Upper lobe of right lung (tissue), 1 donor: ENCODE measurements around the gene RP9. TPM values are rescaled to one million over a fixed set of nuclear protein-coding genes. Genes with fewer than 3 reads are reported as not detected.
"Not testable (repeated sequence)": the region's sequence is repeated elsewhere in the genome, so short reads cannot be mapped to it uniquely, and the experiment has no call there.

Experiments
- ATAC-seq: fragments of 200-7000 bp; cut with Tn5 transposase; one replicate; pipeline ENCODE4 v1.9.1; 2020; ENCODE audit warnings: mild to moderate bottlenecking, moderate library complexity
- DNase-seq: peaks from one replicate; pipeline ENCODE4 v3.0.0-alpha.2; 2020
- H3K27ac ChIP-seq: fragments of 200-600 bp; one replicate; pipeline ENCODE4 v1.8.0; 2022
- H3K27me3 ChIP-seq: fragments of 200-600 bp; one replicate; pipeline ENCODE4 v1.8.0; 2022; ENCODE audit warnings: mild to moderate bottlenecking
- H3K36me3 ChIP-seq: fragments of 200-600 bp; one replicate; pipeline ENCODE4 v1.8.0; 2022
- H3K4me1 ChIP-seq: fragments of 200-600 bp; one replicate; pipeline ENCODE4 v1.8.0; 2022
- H3K4me3 ChIP-seq: fragments of 200-600 bp; one replicate; pipeline ENCODE4 v1.8.0; 2022; ENCODE audit warnings: mild to moderate bottlenecking
- H3K9me3 ChIP-seq: fragments of 200-600 bp; one replicate; pipeline ENCODE4 v1.8.0; 2022
- intact Hi-C: fragments of 100-400 bp; cut with DNase I; formaldehyde crosslinking; loops from one replicate; pipeline ENCODE4 v1.11.0; 2022
- total RNA-seq: library from RNA; stranded (reverse); fragmentation: NEBNext Ultra II Directional; extraction: Animal tissue kit (Norgen Biotek cat#: 25700); gene quantifications from one replicate; pipeline ENCODE4 v1.2.1, GENCODE V29; 2021
- TF ChIP-seq, protein P1 (sequence below): fragments of 200-600 bp; IDR thresholded peaks from one replicate; pipeline ENCODE4 v1.8.0; 2022; ENCODE audit warnings: antibody characterized with exemption
- donor health status: DM: no; HTN: yes; CAD: no; lungs with severe emphysema.

RP9 gene
- total RNA-seq, 1 donor from 2014 or later = 11.9 TPM

DNA sequence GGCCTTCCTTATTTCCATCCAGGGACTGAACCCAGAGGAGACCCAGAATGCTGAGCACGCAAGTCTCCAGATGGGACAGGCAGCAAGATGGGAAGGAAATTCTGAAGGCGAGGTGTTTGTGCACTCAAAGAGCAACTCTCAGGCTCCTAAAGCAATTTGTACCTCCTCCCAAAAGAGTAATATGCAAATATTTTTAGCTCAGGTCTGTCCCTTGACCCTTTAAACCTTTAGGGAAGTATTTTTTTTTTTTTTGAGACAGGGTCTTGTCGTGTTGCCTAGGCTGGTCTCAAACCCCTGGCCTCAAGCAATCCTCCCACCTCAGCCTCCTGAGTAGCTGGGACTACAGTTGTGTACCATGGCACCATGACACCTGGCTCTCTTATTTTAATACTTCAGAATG lies 8.4 kb downstream of the RP9 start:
- no peak overlapping the region for H3K4me3 ChIP-seq
- ATAC-seq (no peak), DNase-seq (no peak)
- peaks cover 66% of the 10 kb centered on the region for H3K36me3 ChIP-seq
- no peaks in the 10 kb centered on the region for H3K27me3 ChIP-seq
- peaks cover under 1% of the 10 kb centered on the region for H3K4me1 ChIP-seq
- H3K9me3 ChIP-seq = no peaks in the 10 kb centered on the region
- intact Hi-C loops = no loop called here
- no peak overlapping the region for H3K27ac ChIP-seq
- TF ChIP-seq, protein P1, sequence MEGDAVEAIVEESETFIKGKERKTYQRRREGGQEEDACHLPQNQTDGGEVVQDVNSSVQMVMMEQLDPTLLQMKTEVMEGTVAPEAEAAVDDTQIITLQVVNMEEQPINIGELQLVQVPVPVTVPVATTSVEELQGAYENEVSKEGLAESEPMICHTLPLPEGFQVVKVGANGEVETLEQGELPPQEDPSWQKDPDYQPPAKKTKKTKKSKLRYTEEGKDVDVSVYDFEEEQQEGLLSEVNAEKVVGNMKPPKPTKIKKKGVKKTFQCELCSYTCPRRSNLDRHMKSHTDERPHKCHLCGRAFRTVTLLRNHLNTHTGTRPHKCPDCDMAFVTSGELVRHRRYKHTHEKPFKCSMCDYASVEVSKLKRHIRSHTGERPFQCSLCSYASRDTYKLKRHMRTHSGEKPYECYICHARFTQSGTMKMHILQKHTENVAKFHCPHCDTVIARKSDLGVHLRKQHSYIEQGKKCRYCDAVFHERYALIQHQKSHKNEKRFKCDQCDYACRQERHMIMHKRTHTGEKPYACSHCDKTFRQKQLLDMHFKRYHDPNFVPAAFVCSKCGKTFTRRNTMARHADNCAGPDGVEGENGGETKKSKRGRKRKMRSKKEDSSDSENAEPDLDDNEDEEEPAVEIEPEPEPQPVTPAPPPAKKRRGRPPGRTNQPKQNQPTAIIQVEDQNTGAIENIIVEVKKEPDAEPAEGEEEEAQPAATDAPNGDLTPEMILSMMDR = no peak

DNA sequence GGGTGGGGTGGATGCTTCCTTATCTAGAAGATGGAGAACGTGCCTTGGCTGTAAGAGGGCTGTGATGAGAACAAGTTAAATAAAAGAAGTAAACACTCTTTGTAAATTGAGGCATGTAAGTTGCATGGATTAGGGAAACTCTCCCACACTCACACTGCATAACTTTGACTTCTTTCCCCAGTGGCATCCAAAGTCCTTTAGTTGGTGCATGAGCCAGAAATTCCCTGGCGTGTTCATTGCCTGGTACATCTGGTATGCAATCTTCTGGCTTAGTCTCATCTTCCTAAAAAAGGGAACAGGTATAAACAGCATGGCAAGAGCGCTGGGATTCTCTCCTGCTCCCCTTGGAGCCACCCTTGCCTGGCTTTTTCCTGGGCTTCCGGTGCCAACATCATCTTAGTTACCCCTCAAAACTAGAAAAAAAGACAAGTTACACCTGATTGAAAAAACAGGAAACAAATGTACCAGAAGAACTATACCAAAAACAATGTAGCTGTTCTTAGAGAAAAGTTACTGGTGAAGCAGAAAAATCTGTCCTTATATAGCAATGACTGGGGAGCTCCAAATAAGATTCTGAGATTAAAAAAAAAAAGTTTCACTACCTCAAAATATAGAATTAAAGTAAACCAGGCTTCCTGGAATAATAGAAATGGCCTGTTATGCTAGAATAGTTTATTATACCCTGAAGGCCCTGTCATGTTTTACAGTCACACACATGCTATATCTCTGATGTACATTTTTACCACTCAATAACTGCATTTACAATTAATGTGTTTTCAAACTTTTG lies 9.9 kb downstream of the RP9 start:
- Histone ChIP-seq H3K27ac (no peak overlapping the region), H3K4me3 (no peak overlapping the region), H3K36me3 (peaks cover 78% of the 10 kb centered on the region), H3K9me3 (no peaks in the 10 kb centered on the region), H3K4me1 (no peaks in the 10 kb centered on the region), H3K27me3 (no peaks in the 10 kb centered on the region)
- DNase-seq (no peak), ATAC-seq (peak; percentile 69)
- intact Hi-C loops = no loop called here
- TF ChIP-seq, protein P1 = no peak

DNA sequence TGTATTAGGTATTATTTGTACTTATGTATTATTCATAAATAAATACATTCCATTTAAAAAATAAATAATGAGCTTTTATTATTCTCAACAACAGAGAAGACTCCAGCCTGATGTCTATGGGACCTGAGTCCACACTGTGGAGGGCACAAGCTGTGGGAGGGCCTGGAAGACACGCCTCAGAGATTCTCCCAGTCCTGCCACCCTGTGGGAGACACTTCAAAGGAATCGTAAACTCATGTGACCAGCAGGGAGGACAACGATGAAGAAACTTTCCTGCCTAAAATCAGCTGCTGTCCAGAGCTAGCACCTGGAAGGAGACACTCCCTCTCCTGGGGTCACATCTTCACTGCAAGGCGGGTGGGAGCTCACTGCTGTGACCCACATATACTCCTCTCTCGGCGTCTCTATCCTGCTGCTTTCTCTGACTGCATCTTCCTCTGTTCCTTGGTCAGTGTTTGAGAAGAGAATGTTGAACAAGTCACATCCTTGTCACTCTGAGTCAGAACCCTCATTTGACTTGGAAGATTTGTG lies 14.4 kb downstream of the RP9 start:
- H3K27ac ChIP-seq, H3K4me3 ChIP-seq, H3K4me1 ChIP-seq, H3K27me3 ChIP-seq, intact Hi-C loops, ATAC-seq, DNase-seq, H3K9me3 ChIP-seq: not testable (repeated sequence)
- peaks cover 63% of the 10 kb centered on the region for H3K36me3 ChIP-seq

DNA sequence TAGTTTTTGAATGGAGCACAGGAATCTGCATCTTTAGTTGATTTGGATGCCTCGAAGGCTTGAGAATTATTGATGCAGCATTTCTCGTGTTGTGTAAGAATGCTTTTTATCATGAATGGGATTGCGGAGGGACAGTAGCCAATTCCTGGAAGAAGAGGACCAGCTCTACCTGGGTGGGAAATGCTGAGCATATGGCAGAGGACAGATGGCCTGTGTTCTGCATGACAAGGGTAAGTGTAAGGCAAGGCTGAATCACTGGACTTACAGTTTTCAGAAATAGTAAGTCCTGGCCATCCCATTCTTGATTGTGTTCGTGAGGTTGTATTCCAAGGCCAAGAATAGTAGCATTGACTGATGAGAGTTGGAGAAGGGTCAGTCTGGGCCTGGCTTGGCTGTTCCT lies 15.9 kb downstream of the RP9 start:
- Histone ChIP-seq H3K9me3 (no peaks in the 10 kb centered on the region), H3K36me3 (peaks cover 48% of the 10 kb centered on the region), H3K27ac (no peak overlapping the region), H3K4me3 (no peak overlapping the region), H3K4me1 (no peaks in the 10 kb centered on the region), H3K27me3 (no peaks in the 10 kb centered on the region)
- ATAC-seq (no peak), DNase-seq (no peak)
- TF ChIP-seq, protein P1 = no peak
- intact Hi-C loops = no loop called here

DNA sequence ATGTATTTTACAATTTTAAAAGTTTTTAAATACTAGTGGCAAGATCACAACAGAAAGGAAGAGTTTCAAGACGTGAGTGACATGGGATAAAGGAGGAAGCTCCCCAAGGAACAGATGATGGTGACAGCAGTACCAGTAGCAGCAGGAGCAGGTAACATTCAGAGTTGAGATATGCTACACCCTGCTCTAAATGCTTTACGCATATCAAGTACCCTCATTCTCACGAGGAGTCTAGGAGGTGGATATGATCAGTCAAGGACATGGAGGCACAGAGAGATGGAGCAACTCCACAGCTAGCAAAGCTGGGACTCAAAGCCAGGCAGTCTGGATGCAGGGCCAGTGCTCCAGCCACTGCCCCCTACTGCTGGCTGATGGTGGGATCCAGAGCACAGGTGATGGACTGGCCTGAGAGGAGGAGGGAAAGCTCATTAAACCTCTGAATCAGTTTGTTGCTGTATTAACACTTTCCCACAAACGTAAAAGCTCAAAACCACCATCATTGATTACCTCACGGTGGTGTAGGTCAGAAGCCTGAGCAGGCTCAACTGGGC lies 17.5 kb downstream of the RP9 start:
- DNase-seq (no peak), ATAC-seq (no peak)
- intact Hi-C loops = no loop called here
- Histone ChIP-seq H3K9me3 (no peaks in the 10 kb centered on the region), H3K4me3 (no peak overlapping the region), H3K36me3 (peaks cover 32% of the 10 kb centered on the region), H3K27ac (no peak overlapping the region), H3K27me3 (no peaks in the 10 kb centered on the region), H3K4me1 (no peaks in the 10 kb centered on the region)
- TF ChIP-seq, protein P1 = no peak

DNA sequence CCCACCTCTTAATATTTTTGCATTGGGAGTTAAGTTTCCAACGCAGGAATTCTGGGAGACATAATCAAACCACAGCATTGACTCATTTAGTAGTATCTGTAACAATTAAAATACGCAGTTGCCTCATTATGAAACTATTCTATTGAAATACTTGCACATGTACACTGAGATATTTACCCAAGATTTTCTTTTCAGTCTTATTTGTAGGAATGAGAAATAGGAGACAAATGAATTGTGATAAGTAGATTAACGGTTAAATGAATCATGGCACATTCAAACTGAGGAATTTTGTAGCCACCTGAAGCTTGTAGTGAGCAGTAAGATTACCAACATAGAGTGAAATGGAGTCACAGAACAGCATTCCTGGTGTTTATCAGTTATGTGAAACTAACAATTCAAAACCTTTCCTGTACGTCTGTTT lies 18.1 kb downstream of the RP9 start:
- no peaks in the 10 kb centered on the region for H3K4me1 ChIP-seq
- TF ChIP-seq, protein P1 = no peak
- DNase-seq = no peak
- H3K27me3 ChIP-seq = no peaks in the 10 kb centered on the region
- ATAC-seq = no peak
- intact Hi-C loops = no loop called here
- H3K9me3 ChIP-seq = no peaks in the 10 kb centered on the region
- no peak overlapping the region for H3K27ac ChIP-seq
- no peak overlapping the region for H3K4me3 ChIP-seq
- H3K36me3 ChIP-seq = peaks cover 27% of the 10 kb centered on the region
